NCI-H526 (cell line): Measurements from ENCODE around the gene KRTAP6-2.

Experiments
- DNase-seq, 2 experiments: peaks; one replicate each; lab custom pipeline; 2025; lab: John Stamatoyannopoulos, UW

KRTAP6-2 gene

GRCh38 chr21:30598802-30599201, at the start of gene KRTAP6-2:
Gene KRTAP6-2 (minus strand): TSS chr21:30598902. CDS start chr21:30598874, 28 bp downstream.
- no peak for DNase-seq

- no peak for DNase-seq
Measured at GRCh38 chr21:30646904-30647414, 48.3 kb upstream of the KRTAP6-2 start.

- no peak for DNase-seq
Measured at GRCh38 chr21:30642564-30642963, 43.9 kb upstream of the KRTAP6-2 start, which contains the start of gene KRTAP20-3. Gene KRTAP20-3 (plus strand): TSS chr21:30642864.

- no peak for DNase-seq
Measured at GRCh38 chr21:30638686-30639085, 40.0 kb upstream of the KRTAP6-2 start.

- DNase-seq: no peak
Measured at GRCh38 chr21:30634906-30635305, 36.2 kb upstream of the KRTAP6-2 start, which contains the start of gene KRTAP20-2. Gene KRTAP20-2 (plus strand): TSS chr21:30635206. CDS start chr21:30635264, 58 bp downstream.

- DNase-seq: no peak
Measured at GRCh38 chr21:30629200-30629599, 30.5 kb upstream of the KRTAP6-2 start.

- DNase-seq: no peak
Measured at GRCh38 chr21:30628109-30628508, 29.4 kb upstream of the KRTAP6-2 start.

GRCh38 chr21:30625449-30626165, 26.9 kb upstream of the KRTAP6-2 start:
- DNase-seq: no peak

GRCh38 chr21:30623362-30623761, 24.7 kb upstream of the KRTAP6-2 start:
- no peak for DNase-seq

GRCh38 chr21:30620522-30620921, 21.8 kb upstream of the KRTAP6-2 start, which contains the start of gene KRTAP20-4:
Gene KRTAP20-4 (plus strand): TSS chr21:30620627.
- DNase-seq: no peak

GRCh38 chr21:30620080-30620479, 21.4 kb upstream of the KRTAP6-2 start:
- DNase-seq: no peak

- no peak for DNase-seq
Measured at GRCh38 chr21:30616125-30616524, 17.4 kb upstream of the KRTAP6-2 start, which contains the start of gene KRTAP20-1. Gene KRTAP20-1 (plus strand): TSS chr21:30616425. CDS start chr21:30616455, 30 bp downstream.

- DNase-seq: no peak
Measured at GRCh38 chr21:30615199-30615598, 16.5 kb upstream of the KRTAP6-2 start.

- DNase-seq: no peak
Measured at GRCh38 chr21:30613836-30614235, 15.1 kb upstream of the KRTAP6-2 start, which contains the start of gene KRTAP6-1. Gene KRTAP6-1 (minus strand): TSS chr21:30613930. CDS start chr21:30613904, 26 bp downstream.

GRCh38 chr21:30612132-30612531, 13.4 kb upstream of the KRTAP6-2 start:
- no peak for DNase-seq

GRCh38 chr21:30605968-30606367, 7.3 kb upstream of the KRTAP6-2 start:
- no peak for DNase-seq

GRCh38 chr21:30600787-30601186, 2.1 kb upstream of the KRTAP6-2 start, which contains the start of gene KRTAP22-1:
Gene KRTAP22-1 (plus strand): TSS chr21:30601087.
- DNase-seq: no peak

- no peak for DNase-seq
Measured at GRCh38 chr21:30592140-30592539, 6.6 kb downstream of the KRTAP6-2 start, which contains the start of gene KRTAP6-3. Gene KRTAP6-3 (plus strand): TSS chr21:30592440. CDS start chr21:30592446, 6 bp downstream.

GRCh38 chr21:30590297-30590696, 8.4 kb downstream of the KRTAP6-2 start, which contains the start of gene KRTAP22-2:
Gene KRTAP22-2 (minus strand): TSS chr21:30590397.
- DNase-seq: no peak

- no peak for DNase-seq
Measured at GRCh38 chr21:30582870-30583269, 15.8 kb downstream of the KRTAP6-2 start.

- DNase-seq: no peak
Measured at GRCh38 chr21:30580132-30580531, 18.6 kb downstream of the KRTAP6-2 start.

GRCh38 chr21:30579346-30579745, 19.4 kb downstream of the KRTAP6-2 start:
- DNase-seq: no peak

- no peak for DNase-seq
Measured at GRCh38 chr21:30577766-30578165, 20.9 kb downstream of the KRTAP6-2 start.
